Karpas-422 (cell line): ENCODE measurements around the gene ELK4. TPM values are rescaled to one million over a fixed set of nuclear protein-coding genes. Genes with fewer than 3 reads are reported as not detected.

Experiments used
- DNase-seq: peaks from one replicate; pipeline ENCODE4 v3.0.0-alpha.2; 2015
- H2AFZ ChIP-seq: fragments of 200-600 bp; sonication (generic); 2 replicates; pipeline ENCODE4 v1.6.1; 2014; ENCODE audit warnings: antibody characterized with exemption, low read length, mixed read lengths
- H3K27ac ChIP-seq: fragments of 200-600 bp; sonication (generic); 2 replicates; pipeline ENCODE4 v1.5.1; 2014; ENCODE audit warnings: mild to moderate bottlenecking, low read length, moderate library complexity
- H3K27me3 ChIP-seq: fragments of 200-600 bp; sonication (generic); 2 replicates; pipeline ENCODE4 v1.6.1; 2014; ENCODE audit warnings: low read length, mixed read lengths
- H3K36me3 ChIP-seq: fragments of 200-600 bp; sonication (generic); 2 replicates; pipeline ENCODE4 v1.6.1; 2014; ENCODE audit warnings: low read length, mixed read lengths; ENCODE audit not compliant: insufficient read depth
- H3K4me1 ChIP-seq: fragments of 200-600 bp; sonication (generic); 2 replicates; pipeline ENCODE4 v1.6.1; 2014; ENCODE audit warnings: mild to moderate bottlenecking, low read length, mixed read lengths
- H3K4me2 ChIP-seq: fragments of 200-600 bp; sonication (generic); 2 replicates; pipeline ENCODE4 v1.6.1; 2014; ENCODE audit warnings: low read length, low read depth, mild to moderate bottlenecking; ENCODE audit not compliant: poor library complexity, severe bottlenecking
- H3K4me3 ChIP-seq: fragments of 200-600 bp; sonication (generic); 2 replicates; pipeline ENCODE4 v1.5.1; 2014; ENCODE audit warnings: mild to moderate bottlenecking, antibody characterized with exemption, low read length, mixed read lengths
- H3K79me2 ChIP-seq: fragments of 200-600 bp; sonication (generic); 2 replicates; pipeline ENCODE4 v1.6.1; 2014; ENCODE audit warnings: mild to moderate bottlenecking, low read length, mixed read lengths
- H3K9ac ChIP-seq: fragments of 200-600 bp; sonication (generic); 2 replicates; pipeline ENCODE4 v1.6.0; 2014; ENCODE audit warnings: low read length
- H3K9me2 ChIP-seq: fragments of 200-600 bp; sonication (generic), shearing (Covaris generic); replicated peaks from 2 replicates; pipeline ENCODE4 v1.6.0; 2014; ENCODE audit warnings: mild to moderate bottlenecking, low read length, moderate library complexity; ENCODE audit not compliant: insufficient read depth
- H3K9me3 ChIP-seq: fragments of 300-700, 200-600 bp; sonication (generic); 2 replicates; pipeline ENCODE4 v1.6.1; 2014; ENCODE audit warnings: low read length, mixed read lengths
- H4K20me1 ChIP-seq: fragments of 200-600 bp; sonication (generic); 2 replicates; pipeline ENCODE4 v1.6.1; 2014; ENCODE audit warnings: mild to moderate bottlenecking, antibody characterized with exemption, low read length, low read depth; ENCODE audit not compliant: insufficient read depth
- total RNA-seq: library from RNA; depleted of rRNA; stranded (reverse); fragments of >200 nt; shearing (Covaris generic); gene quantifications from 2 replicates; pipeline ENCODE4 v1.2.3, GENCODE V29; 2014; ENCODE audit warnings: low replicate concordance

Gene ELK4
- total RNA-seq, 1 experiment from 2014 or later, result 57.3 TPM

DNA sequence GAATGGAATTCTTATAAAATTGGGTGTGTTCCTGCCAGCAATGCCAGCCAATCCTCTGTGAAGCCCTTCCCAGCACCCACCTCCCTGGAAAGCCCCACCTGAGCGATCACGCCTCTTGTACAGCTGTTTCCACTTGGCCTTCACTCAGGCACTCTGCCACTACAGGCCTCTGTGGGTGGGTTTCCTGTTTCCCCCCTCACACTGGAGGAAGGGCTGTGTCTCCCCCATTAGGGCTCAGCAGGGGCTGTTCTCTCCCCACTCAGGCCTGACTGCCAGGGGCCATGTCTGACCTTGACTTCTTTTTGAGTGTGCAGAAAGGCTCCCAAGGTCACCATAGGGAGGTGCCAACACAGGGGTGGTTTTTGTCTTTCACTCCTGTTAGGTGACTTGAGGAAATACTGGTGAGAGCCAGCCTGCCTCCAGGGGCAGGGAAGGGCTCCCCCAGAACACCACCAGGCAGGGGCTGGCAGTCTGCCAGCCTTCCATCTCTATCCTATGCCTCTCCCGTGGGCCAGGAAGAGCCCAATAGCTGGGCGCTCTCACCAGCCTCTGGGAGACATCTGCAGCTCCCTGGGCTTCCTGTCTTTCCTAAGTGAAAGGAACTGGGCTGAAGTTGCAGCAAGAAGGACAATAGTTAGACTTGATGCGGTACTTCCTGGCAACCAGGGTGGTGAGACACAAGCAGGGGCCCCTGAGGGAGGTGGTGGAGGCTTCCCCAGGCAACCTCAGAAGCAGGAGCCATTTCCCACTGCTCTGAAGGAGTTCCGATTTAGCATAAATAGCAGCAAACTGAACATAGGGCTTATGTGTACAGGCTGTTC lies 49.1 kb downstream of the ELK4 start:
- Histone ChIP-seq H4K20me1 (no peaks in the 10 kb centered on the region), H3K4me1 (no peaks in the 10 kb centered on the region), H3K36me3 (no peaks in the 10 kb centered on the region), H3K9me3 (no peaks in the 10 kb centered on the region), H3K79me2 (no peaks in the 10 kb centered on the region), H3K4me2 (no peak overlapping the region), H2AFZ (no peak overlapping the region), H3K9me2 (no peaks in the 10 kb centered on the region), H3K9ac (no peak overlapping the region), H3K4me3 (no peak overlapping the region), H3K27ac (no peak overlapping the region), H3K27me3 (no peaks in the 10 kb centered on the region)
- no peak for DNase-seq

DNA sequence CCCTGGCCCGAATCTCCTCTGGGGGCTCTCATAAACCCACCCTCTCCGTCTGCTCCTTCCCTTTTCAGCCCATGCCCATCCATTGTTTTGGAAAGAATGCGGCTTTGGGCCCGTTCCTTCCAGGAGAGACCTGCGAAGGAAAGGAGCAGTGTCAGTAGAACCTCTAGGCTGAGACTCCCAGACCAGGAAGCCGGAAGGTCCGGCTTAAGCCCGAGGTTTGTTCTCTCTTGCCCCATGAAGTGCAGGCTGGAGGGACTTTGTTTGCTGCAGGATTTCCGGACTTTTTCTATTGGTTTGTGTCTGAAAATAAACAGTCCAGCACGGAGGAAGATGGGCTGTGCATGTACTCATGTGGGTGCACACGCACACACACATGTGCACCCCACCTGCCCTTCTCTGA lies 49.8 kb downstream of the ELK4 start:
- no peak for DNase-seq
- Histone ChIP-seq H4K20me1 (no peaks in the 10 kb centered on the region), H3K9me3 (no peaks in the 10 kb centered on the region), H3K27ac (no peak overlapping the region), H3K4me1 (no peaks in the 10 kb centered on the region), H3K79me2 (no peaks in the 10 kb centered on the region), H3K9me2 (no peaks in the 10 kb centered on the region), H3K9ac (no peak overlapping the region), H3K4me2 (no peak overlapping the region), H2AFZ (no peak overlapping the region), H3K36me3 (no peaks in the 10 kb centered on the region), H3K4me3 (no peak overlapping the region), H3K27me3 (no peaks in the 10 kb centered on the region)

DNA sequence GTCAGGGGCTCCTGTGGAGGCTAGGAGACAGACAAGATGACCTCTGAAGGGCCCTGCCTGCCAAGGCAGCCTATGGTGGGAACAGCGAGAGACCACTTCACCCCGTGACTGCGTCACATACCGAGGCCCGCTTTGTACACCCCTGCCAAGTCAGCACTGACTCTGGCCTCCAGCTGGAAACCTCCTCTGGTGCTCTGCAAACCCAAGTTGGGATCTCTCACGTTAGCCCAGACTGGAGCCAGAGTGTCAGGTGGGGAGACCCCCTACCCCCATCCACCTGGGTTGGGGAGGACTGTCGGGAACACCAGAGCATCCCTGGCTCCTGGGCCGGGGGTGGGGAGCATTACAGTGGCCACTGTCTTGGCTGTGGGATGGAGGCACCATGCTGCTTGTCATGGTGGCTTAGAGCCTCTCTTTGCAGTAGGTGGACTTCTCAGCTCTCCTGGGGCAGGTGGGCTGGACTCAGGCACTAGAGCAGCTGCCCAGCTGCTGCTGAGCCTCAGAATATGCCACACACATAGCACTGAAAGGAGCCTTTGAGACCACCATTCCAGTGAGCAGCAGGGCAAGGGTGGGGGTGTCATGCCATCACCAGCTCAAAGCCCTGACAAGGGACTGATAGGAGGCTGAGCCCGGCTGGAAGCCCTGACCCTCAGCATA lies 50.4 kb downstream of the ELK4 start:
- Histone ChIP-seq H3K27ac (no peak overlapping the region), H3K9me3 (no peaks in the 10 kb centered on the region), H3K36me3 (no peaks in the 10 kb centered on the region), H3K9ac (no peak overlapping the region), H2AFZ (no peak overlapping the region), H4K20me1 (no peaks in the 10 kb centered on the region), H3K4me3 (no peak overlapping the region), H3K4me2 (no peak overlapping the region), H3K9me2 (no peaks in the 10 kb centered on the region), H3K27me3 (no peaks in the 10 kb centered on the region), H3K4me1 (no peaks in the 10 kb centered on the region), H3K79me2 (no peaks in the 10 kb centered on the region)
- no peak for DNase-seq

DNA sequence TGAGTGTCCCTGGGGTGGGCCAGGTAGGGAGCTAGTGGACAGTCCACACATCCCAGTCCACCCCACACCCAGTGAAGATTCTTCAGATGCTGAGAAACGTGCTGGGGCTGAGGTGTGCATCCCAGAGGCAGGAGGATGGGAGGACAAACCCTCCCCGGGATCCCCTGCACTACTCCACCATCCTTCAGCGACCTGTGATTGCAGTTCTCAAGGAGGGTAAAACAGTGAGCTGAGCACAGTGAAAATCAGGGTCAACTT lies 51.0 kb downstream of the ELK4 start:
- DNase-seq, result no peak
- Histone ChIP-seq H3K9me2 (no peaks in the 10 kb centered on the region), H3K9ac (no peak overlapping the region), H3K9me3 (no peaks in the 10 kb centered on the region), H3K79me2 (no peaks in the 10 kb centered on the region), H3K36me3 (no peaks in the 10 kb centered on the region), H3K4me1 (no peaks in the 10 kb centered on the region), H3K27me3 (no peaks in the 10 kb centered on the region), H2AFZ (no peak overlapping the region), H3K4me2 (no peak overlapping the region), H3K4me3 (no peak overlapping the region), H3K27ac (no peak overlapping the region), H4K20me1 (no peaks in the 10 kb centered on the region)

DNA sequence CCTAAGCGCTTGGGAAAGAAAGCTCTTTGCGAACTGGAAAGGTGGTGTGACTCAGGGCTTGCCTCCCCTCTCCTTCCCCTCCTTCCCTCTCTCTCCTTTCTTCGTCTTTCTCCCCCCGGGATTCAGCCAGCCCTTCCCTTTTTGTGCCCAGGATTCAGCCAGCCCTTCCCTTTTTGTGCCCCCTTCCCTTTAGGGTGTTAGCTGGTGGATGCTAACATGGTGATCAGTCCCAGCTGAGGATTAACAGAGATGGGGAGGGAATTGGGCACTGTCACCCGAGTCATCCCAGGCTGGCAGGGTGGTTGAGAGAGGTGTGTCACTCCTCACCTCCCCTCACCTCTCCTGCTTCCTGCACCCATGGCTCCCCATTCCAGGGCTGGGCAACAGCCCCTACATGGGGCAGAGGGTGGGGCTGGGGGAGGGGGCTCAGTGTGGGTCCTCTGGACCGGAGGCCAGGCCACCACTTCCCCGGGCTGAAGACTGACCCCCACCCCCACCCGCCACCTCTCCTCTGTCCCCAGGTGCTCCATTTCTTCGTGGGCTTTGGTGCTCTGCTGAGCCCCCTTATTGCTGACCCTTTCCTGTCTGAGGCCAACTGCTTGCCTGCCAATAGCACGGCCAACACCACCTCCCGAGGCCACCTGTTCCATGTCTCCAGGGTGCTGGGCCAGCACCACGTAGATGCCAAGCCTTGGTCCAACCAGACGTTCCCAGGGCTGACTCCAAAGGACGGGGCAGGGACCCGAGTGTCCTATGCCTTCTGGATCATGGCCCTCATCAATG lies 51.5 kb downstream of the ELK4 start:
- Histone ChIP-seq H4K20me1 (no peaks in the 10 kb centered on the region), H3K27me3 (no peaks in the 10 kb centered on the region), H3K4me1 (no peaks in the 10 kb centered on the region), H3K79me2 (no peaks in the 10 kb centered on the region), H3K9ac (no peak overlapping the region), H3K9me2 (no peaks in the 10 kb centered on the region), H3K4me3 (no peak overlapping the region), H3K4me2 (no peak overlapping the region), H2AFZ (no peak overlapping the region), H3K27ac (no peak overlapping the region), H3K9me3 (no peaks in the 10 kb centered on the region), H3K36me3 (no peaks in the 10 kb centered on the region)
- no peak for DNase-seq

DNA sequence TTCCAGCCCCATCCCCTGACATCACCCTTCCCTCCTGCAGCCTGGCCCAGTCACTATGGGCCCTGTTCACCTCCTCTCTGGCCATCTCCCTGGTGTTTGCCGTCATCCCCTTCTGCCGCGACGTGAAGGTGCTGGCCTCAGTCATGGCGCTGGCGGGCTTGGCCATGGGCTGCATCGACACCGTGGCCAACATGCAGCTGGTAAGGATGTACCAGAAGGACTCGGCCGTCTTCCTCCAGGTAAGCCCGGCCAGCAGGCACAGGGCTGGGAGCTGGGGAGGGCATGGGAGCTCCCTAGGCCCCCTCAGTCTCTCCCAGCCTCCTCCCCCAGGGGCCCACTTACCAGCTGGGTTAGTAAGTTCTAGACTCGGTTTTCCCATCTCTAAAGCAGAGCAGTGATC lies 52.1 kb downstream of the ELK4 start:
- H3K27me3 ChIP-seq, result no peaks in the 10 kb centered on the region
- H2AFZ ChIP-seq, result no peak overlapping the region
- no peaks in the 10 kb centered on the region for H3K36me3 ChIP-seq
- no peaks in the 10 kb centered on the region for H4K20me1 ChIP-seq
- no peak overlapping the region for H3K27ac ChIP-seq
- no peaks in the 10 kb centered on the region for H3K4me1 ChIP-seq
- no peak for DNase-seq
- no peaks in the 10 kb centered on the region for H3K79me2 ChIP-seq
- H3K9me2 ChIP-seq, result no peaks in the 10 kb centered on the region
- H3K9ac ChIP-seq, result no peak overlapping the region
- H3K4me3 ChIP-seq, result no peak overlapping the region
- no peaks in the 10 kb centered on the region for H3K9me3 ChIP-seq
- no peak overlapping the region for H3K4me2 ChIP-seq

DNA sequence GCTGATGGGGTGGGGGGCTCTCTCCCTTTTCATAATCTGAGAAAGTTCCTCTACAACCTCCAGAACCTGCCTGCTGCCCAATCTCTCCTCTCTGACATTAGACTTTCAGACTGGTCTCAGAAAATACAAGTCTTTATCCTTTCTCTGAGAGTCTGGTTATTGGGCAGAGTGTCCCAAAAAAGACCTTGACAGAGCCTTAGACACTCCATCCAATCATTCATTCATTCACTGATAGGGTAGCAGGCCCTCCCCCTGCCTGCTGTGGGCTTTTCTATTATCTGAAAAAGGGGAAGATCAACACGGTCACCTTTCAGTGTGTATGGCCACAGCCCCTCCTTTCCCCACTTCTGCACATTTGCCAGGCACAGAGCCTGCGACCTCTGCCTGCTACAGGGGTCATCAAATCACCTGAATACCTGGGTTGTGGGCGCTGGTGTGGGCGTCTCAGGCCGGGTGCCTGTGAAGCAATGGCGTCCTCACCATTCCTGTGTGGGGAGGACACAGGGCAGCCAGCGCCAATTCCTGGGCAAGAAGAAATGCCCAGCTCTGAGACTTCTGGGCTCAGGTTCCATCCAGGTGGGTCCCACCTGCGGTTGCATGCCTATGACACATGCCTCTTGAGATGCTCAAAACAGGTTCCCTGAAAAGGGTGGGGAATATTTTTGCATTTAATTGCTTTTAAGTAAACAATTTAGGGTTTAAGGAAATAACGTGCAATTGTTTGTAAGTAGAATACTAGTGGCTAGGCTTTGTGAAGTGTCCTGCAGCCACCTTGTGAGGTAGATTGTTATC lies 52.8 kb downstream of the ELK4 start:
- Histone ChIP-seq H4K20me1 (no peaks in the 10 kb centered on the region), H3K27me3 (no peaks in the 10 kb centered on the region), H3K4me3 (no peak overlapping the region), H3K4me1 (no peaks in the 10 kb centered on the region), H3K4me2 (no peak overlapping the region), H3K9me3 (no peaks in the 10 kb centered on the region), H3K79me2 (no peaks in the 10 kb centered on the region), H3K9me2 (no peaks in the 10 kb centered on the region), H3K27ac (no peak overlapping the region), H3K9ac (no peak overlapping the region), H3K36me3 (no peaks in the 10 kb centered on the region), H2AFZ (no peak overlapping the region)
- DNase-seq, result no peak
